Measurements from ENCODE around the gene NDN. TPM values are rescaled to one million over a fixed set of nuclear protein-coding genes. Genes with fewer than 3 reads are reported as not detected.
"Not testable (repeated sequence)": the region's sequence is repeated elsewhere in the genome, so short reads cannot be mapped to it uniquely, and the experiment has no call there.

The NDN gene, protein sequence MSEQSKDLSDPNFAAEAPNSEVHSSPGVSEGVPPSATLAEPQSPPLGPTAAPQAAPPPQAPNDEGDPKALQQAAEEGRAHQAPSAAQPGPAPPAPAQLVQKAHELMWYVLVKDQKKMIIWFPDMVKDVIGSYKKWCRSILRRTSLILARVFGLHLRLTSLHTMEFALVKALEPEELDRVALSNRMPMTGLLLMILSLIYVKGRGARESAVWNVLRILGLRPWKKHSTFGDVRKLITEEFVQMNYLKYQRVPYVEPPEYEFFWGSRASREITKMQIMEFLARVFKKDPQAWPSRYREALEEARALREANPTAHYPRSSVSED
- total RNA-seq = 10 to 100 TPM; 51.6 to 72.2 TPM

GRCh38 chr15:23687143-23687470 lies at the start of gene NDN:
NDN (minus strand) TSS chr15:23687305; CDS start chr15:23687217, 88 bp downstream.
- H3K27ac ChIP-seq = no peak within 1 kb of the TSS

GRCh38 chr15:23736033-23736673 lies 49.0 kb upstream of the NDN start:
- H3K4me1 ChIP-seq = no peaks in the 10 kb centered on the region
- no peaks in the 10 kb centered on the region for H3K27me3 ChIP-seq
- no peak overlapping the region for H3K27ac ChIP-seq
- no peak for TF ChIP-seq CTCF (IDR thresholded peaks at IDR 0.05)
- H3K4me3 ChIP-seq = no peak overlapping the region
- no peaks in the 10 kb centered on the region for H3K9me3 ChIP-seq
- no peak for DNase-seq (ENCODE audit: low spot score)
- H3K36me3 ChIP-seq = no peaks in the 10 kb centered on the region

More at GRCh38 chr15:23687143-23687470, at the start of gene NDN:
- TF ChIP-seq CTCF (IDR thresholded peaks at IDR 0.05) = no peak
- no peaks in the 10 kb centered on the region for H3K4me1 ChIP-seq
- H3K4me3 ChIP-seq = peak within 1 kb of the TSS; percentile 46 to 56
- DNase-seq (ENCODE audit: low spot score) = no peak
- no peaks in the 10 kb centered on the region for H3K9me3 ChIP-seq
- H3K27me3 ChIP-seq = no peaks in the 10 kb centered on the region
- no peaks in the 10 kb centered on the region for H3K36me3 ChIP-seq

DNA sequence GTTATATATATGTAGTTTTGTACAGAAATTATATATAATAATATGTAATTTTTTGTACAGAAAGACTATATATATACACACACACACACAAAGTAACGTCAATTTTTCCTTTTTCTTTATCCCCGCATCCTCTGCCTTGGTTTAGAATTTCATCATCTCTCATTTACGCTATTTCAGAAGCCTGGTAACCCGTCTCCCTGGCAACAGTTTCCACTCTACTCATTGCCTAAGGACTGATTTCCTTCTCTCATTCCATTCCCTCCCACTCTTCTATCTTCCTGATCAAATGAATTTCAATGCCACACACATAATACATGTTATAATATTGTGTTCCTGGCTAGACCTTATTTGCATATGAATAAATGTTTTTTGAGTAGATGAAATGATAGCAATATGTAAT lies 47.8 kb upstream of the NDN start:
- TF ChIP-seq CTCF (IDR thresholded peaks at IDR 0.05) = no peak
- H3K27me3 ChIP-seq = no peaks in the 10 kb centered on the region
- H3K9me3 ChIP-seq = no peaks in the 10 kb centered on the region
- no peak overlapping the region for H3K4me3 ChIP-seq
- no peak overlapping the region for H3K27ac ChIP-seq
- DNase-seq (ENCODE audit: low spot score) = no peak
- H3K36me3 ChIP-seq = no peaks in the 10 kb centered on the region
- no peaks in the 10 kb centered on the region for H3K4me1 ChIP-seq

- not testable (repeated sequence) for H3K4me1 ChIP-seq; H3K9me3 ChIP-seq; H3K27ac ChIP-seq; H3K4me3 ChIP-seq; H3K36me3 ChIP-seq; DNase-seq (ENCODE audit: low spot score); H3K27me3 ChIP-seq
These were observed 27.0 kb upstream of the NDN start for GRCh38 chr15:23713874-23714656.

DNA sequence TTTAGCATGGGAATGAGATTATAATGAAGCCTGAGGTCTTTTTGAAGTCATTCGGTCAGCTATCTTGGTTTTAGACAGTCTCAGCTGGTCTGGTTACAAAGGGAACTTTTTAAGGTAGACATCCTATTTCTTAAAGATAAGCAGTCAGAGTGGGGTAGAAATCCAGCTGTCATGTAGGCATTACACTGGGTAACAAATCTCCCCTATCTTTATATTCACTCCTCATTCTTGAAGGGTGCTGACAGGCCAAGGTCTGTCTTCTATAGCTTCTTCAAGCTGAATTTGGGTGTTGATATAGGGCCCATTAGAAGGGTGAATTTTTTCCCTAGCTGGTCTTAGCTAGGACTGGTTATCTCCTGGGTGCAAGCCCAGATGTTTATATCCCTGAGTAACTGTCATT lies 21.2 kb upstream of the NDN start:
- Histone ChIP-seq H3K27me3 (no peaks in the 10 kb centered on the region), H3K9me3 (no peaks in the 10 kb centered on the region), H3K27ac (no peak overlapping the region), H3K36me3 (no peaks in the 10 kb centered on the region), H3K4me1 (no peaks in the 10 kb centered on the region), H3K4me3 (no peak overlapping the region)
- no peak for TF ChIP-seq CTCF (IDR thresholded peaks at IDR 0.05)
- DNase-seq (ENCODE audit: low spot score) = no peak

GRCh38 chr15:23695282-23695681 lies 8.2 kb upstream of the NDN start:
- H3K27ac ChIP-seq = no peak overlapping the region
- DNase-seq (ENCODE audit: low spot score) = no peak
- H3K9me3 ChIP-seq = peaks cover 0 to 7% of the 10 kb centered on the region in 2 donors
- H3K4me3 ChIP-seq = no peak overlapping the region
- TF ChIP-seq CTCF (IDR thresholded peaks at IDR 0.05) = no peak
- no peaks in the 10 kb centered on the region for H3K27me3 ChIP-seq
- no peaks in the 10 kb centered on the region for H3K36me3 ChIP-seq
- H3K4me1 ChIP-seq = no peaks in the 10 kb centered on the region

Measured in right atrium auricular region (tissue), 2 donors.